H1 (cell line): ENCODE data around the gene ASF1B. TPM values are rescaled to one million over a fixed set of nuclear protein-coding genes. Genes with fewer than 3 reads are reported as not detected.

Experiments
- CTCF ChIA-PET: fragments of 300-600 bp; sonication (Branson Sonifier 250); formaldehyde crosslinking; loops from one replicate; lab custom pipeline; 2021; ENCODE audit not compliant: partially characterized antibody; lab: Charles Lee
- POLR2A ChIA-PET: fragments of 300-600 bp; sonication (Branson Sonifier 250); formaldehyde crosslinking; loops from one replicate; lab custom pipeline; 2021; ENCODE audit warnings: inconsistent platforms; ENCODE audit not compliant: partially characterized antibody; lab: Charles Lee
- DNase-seq, 2 experiments: peaks; one replicate each; pipeline versions ENCODE4 v3.0.0 to v3.0.0-alpha.2; 2010 to 2022; ENCODE audit warnings: low spot score in 2 of 2, low read depth in 1 of 2, mixed read lengths in 1 of 2
- FAIRE-seq: peaks from 2 replicates; lab custom pipeline; 2011; peaks lifted over from hg19 to GRCh38; lab: Jason Lieb, UNC
- H2AFZ ChIP-seq: 2 replicates; pipeline ENCODE4 v1.8.1; 2012; ENCODE audit warnings: low read length, inconsistent platforms
- H2AK5ac ChIP-seq: 2 replicates; pipeline ENCODE4 v1.6.1; 2013; ENCODE audit warnings: low read depth, low read length
- H2BK120ac ChIP-seq: replicated peaks from 2 replicates; pipeline ENCODE3; 2013; ENCODE audit warnings: low read depth, low read length, inconsistent platforms
- H2BK12ac ChIP-seq: 2 replicates; pipeline ENCODE4 v1.6.1; 2013; ENCODE audit warnings: low read depth, low read length
- H2BK15ac ChIP-seq: 2 replicates; pipeline ENCODE4 v1.6.1; 2013; ENCODE audit warnings: low read length
- H2BK20ac ChIP-seq: 2 replicates; pipeline ENCODE4 v1.6.1; 2013; ENCODE audit warnings: low read length
- H2BK5ac ChIP-seq: 2 replicates; pipeline ENCODE4 v1.6.1; 2013; ENCODE audit warnings: low read depth, low read length
- H3K14ac ChIP-seq: 2 replicates; pipeline ENCODE4 v1.6.1; 2013; ENCODE audit warnings: inconsistent platforms; ENCODE audit not compliant: insufficient read length
- H3K18ac ChIP-seq: 2 replicates; pipeline ENCODE4 v1.6.1; 2013; ENCODE audit warnings: low read length; ENCODE audit errors: extremely low read depth
- H3K23ac ChIP-seq: 2 replicates; pipeline ENCODE4 v1.6.1; 2013; ENCODE audit warnings: inconsistent platforms; ENCODE audit not compliant: insufficient read length
- H3K23me2 ChIP-seq: 2 replicates; pipeline ENCODE4 v1.6.1; 2013; ENCODE audit warnings: low read depth, low read length
- H3K27ac ChIP-seq: 2 replicates; pipeline ENCODE4 v1.6.1; 2011; ENCODE audit warnings: low read depth, low read length, inconsistent platforms
- H3K27me3 ChIP-seq, 4 experiments: replicated peaks in 1 of 4; 1 replicate in 1 of 4; 2 replicates in 3 of 4; pipeline versions ENCODE4 v1.6.1 to v1.8.1; 2011 to 2013; ENCODE audit warnings: low read length in 3 of 4, mild to moderate bottlenecking in 3 of 4, inconsistent platforms in 2 of 4, mixed read lengths in 2 of 4, moderate library complexity in 1 of 4; ENCODE audit not compliant: control insufficient read depth in 3 of 4, insufficient read depth in 3 of 4; ENCODE audit errors: extremely low read depth in 1 of 4
- H3K36me3 ChIP-seq, 4 experiments: 2 replicates each; pipeline versions ENCODE4 v1.6.1 to v1.8.1; 2011 to 2013; ENCODE audit warnings: mild to moderate bottlenecking in 4 of 4, low read length in 3 of 4, moderate library complexity in 2 of 4, control low read depth in 1 of 4, inconsistent platforms in 1 of 4; ENCODE audit not compliant: insufficient read depth in 4 of 4, control insufficient read depth in 2 of 4
- H3K4ac ChIP-seq: replicated peaks from 2 replicates; pipeline ENCODE3; 2013; ENCODE audit warnings: low read length, low read depth, mixed read lengths, inconsistent platforms; ENCODE audit not compliant: insufficient read length
- H3K4me1 ChIP-seq, 4 experiments: replicated peaks in 1 of 4; 1 replicate in 1 of 4; 2 replicates in 3 of 4; pipeline versions ENCODE4 v1.6.1 to v1.8.1; 2011 to 2013; ENCODE audit warnings: low read length in 3 of 4, inconsistent platforms in 2 of 4, mixed read lengths in 1 of 4; ENCODE audit not compliant: insufficient read depth in 4 of 4, control insufficient read depth in 3 of 4
- H3K4me2 ChIP-seq, 2 experiments: 2 replicates each; pipeline versions ENCODE4 v1.6.1 to v1.8.1; 2011 to 2013; ENCODE audit warnings: low read depth in 2 of 2, low read length in 2 of 2, control low read depth in 1 of 2, inconsistent platforms in 1 of 2, mild to moderate bottlenecking in 1 of 2; ENCODE audit not compliant: insufficient read depth in 1 of 2
- H3K4me3 ChIP-seq, 4 experiments: fragments of 200-600, 300-600 bp in 1 of 4; sonication (generic), shearing (Covaris generic), sonication (Bioruptor Twin) in 1 of 4; 2 replicates each; pipeline versions ENCODE4 v1.5.1 to v1.8.1; 2011 to 2016; ENCODE audit warnings: low read length in 4 of 4, low read depth in 3 of 4, control low read depth in 2 of 4, inconsistent platforms in 2 of 4, mild to moderate bottlenecking in 2 of 4, mixed read lengths in 1 of 4, moderate library complexity in 1 of 4; ENCODE audit not compliant: insufficient read depth in 2 of 4; ENCODE audit errors: extremely low read depth in 1 of 4
- H3K56ac ChIP-seq: replicated peaks from 2 replicates; pipeline ENCODE3; 2013; ENCODE audit warnings: low read depth, mild to moderate bottlenecking, mixed read lengths, low read length, inconsistent platforms; ENCODE audit not compliant: insufficient read length
- H3K79me1 ChIP-seq: 2 replicates; pipeline ENCODE4 v1.6.1; 2013; ENCODE audit warnings: low read depth, low read length, control low read depth
- H3K79me2 ChIP-seq, 2 experiments: 2 replicates each; pipeline versions ENCODE4 v1.6.1 to v1.8.1; 2012 to 2013; ENCODE audit warnings: low read length in 2 of 2, mild to moderate bottlenecking in 2 of 2, inconsistent platforms in 1 of 2; ENCODE audit not compliant: insufficient read depth in 2 of 2, control insufficient read depth in 1 of 2
- H3K9ac ChIP-seq, 4 experiments: replicated peaks in 1 of 4; 1 replicate in 1 of 4; 2 replicates in 3 of 4; pipeline versions ENCODE4 v1.6.1 to v1.8.1; 2011 to 2013; ENCODE audit warnings: low read depth in 3 of 4, low read length in 3 of 4, control low read depth in 2 of 4, mild to moderate bottlenecking in 2 of 4, moderate library complexity in 2 of 4, inconsistent platforms in 1 of 4; ENCODE audit errors: extremely low read depth in 1 of 4
- H3K9me3 ChIP-seq, 2 experiments: 2 replicates each; pipeline versions ENCODE4 v1.6.1 to v1.8.1; 2012 to 2013; ENCODE audit warnings: mild to moderate bottlenecking in 2 of 2, moderate library complexity in 2 of 2, control low read depth in 1 of 2, inconsistent platforms in 1 of 2, low read depth in 1 of 2, low read length in 1 of 2, mixed read lengths in 1 of 2; ENCODE audit not compliant: insufficient read depth in 2 of 2
- H4K20me1 ChIP-seq, 2 experiments: replicated peaks in 1 of 2; 2 replicates each; pipeline versions ENCODE3 to v1.8.1; 2011 to 2013; ENCODE audit warnings: inconsistent platforms in 2 of 2, low read length in 2 of 2, mild to moderate bottlenecking in 1 of 2; ENCODE audit not compliant: insufficient read depth in 2 of 2, control insufficient read depth in 1 of 2
- H4K5ac ChIP-seq: 2 replicates; pipeline ENCODE4 v1.6.1; 2013; ENCODE audit warnings: low read length, low read depth, mixed read lengths, inconsistent platforms; ENCODE audit not compliant: insufficient read length
- H4K8ac ChIP-seq: 2 replicates; pipeline ENCODE4 v1.8.0; 2013; ENCODE audit warnings: mild to moderate bottlenecking, moderate library complexity, low read length, inconsistent platforms; ENCODE audit not compliant: insufficient read depth; ENCODE audit errors: extremely low read depth
- H4K91ac ChIP-seq: replicated peaks from 2 replicates; pipeline ENCODE3; 2013; ENCODE audit warnings: low read length, mixed read lengths, inconsistent platforms; ENCODE audit not compliant: insufficient read length
- BACH1 ChIP-seq: IDR thresholded peaks from 2 replicates; pipeline ENCODE4 v1.6.1; 2012; ENCODE audit warnings: low read length, improper control_type of control experiment
- BRCA1 ChIP-seq: IDR thresholded peaks from 2 replicates; pipeline ENCODE4 v1.6.1; 2012; ENCODE audit warnings: low read depth, low read length, improper control_type of control experiment
- CEBPB ChIP-seq: IDR thresholded peaks from 2 replicates; pipeline ENCODE4 v1.6.1; 2012; ENCODE audit warnings: low read depth, low read length
- POLR2AphosphoS5 ChIP-seq: IDR thresholded peaks from 2 replicates; pipeline ENCODE4 v1.6.1; 2011; ENCODE audit warnings: low read depth, low read length
- RNF2 ChIP-seq: fragments of 200-900, 300-1000 bp; sonication (generic); IDR thresholded peaks from 2 replicates; pipeline ENCODE4 v1.7.1; 2016; ENCODE audit warnings: borderline replicate concordance, low read depth, mild to moderate bottlenecking, antibody characterized with exemption, low read length; ENCODE audit not compliant: poor library complexity, severe bottlenecking; ENCODE audit errors: missing control alignments
- SP4 ChIP-seq: IDR thresholded peaks from 2 replicates; pipeline ENCODE4 v1.6.1; 2012; ENCODE audit warnings: low read length, inconsistent platforms
- YY1 ChIP-seq: IDR thresholded peaks from 2 replicates; pipeline ENCODE4 v1.6.1; 2011; ENCODE audit warnings: low read depth, mild to moderate bottlenecking, low read length
- WGBS, 2 experiments: shearing (Covaris generic) in 1 of 2; methylation state at CpG; one replicate each; pipeline versions ENCODE4 v1.1.6 to v1.1.7; 2013 to 2015; ENCODE audit warnings: low lambda C conversion rate in 2 of 2, mixed read lengths in 2 of 2, inconsistent platforms in 1 of 2, low coverage in 1 of 2, missing lambda C conversion rate in 1 of 2; ENCODE audit not compliant: insufficient replicate concordance in 2 of 2, insufficient coverage in 1 of 2, insufficient read length in 1 of 2; ENCODE audit errors: extremely low coverage in 1 of 2, missing lambda C conversion rate in 1 of 2; 5-methylcytosine and 5-hydroxymethylcytosine counted together
- polyA plus RNA-seq, 7 experiments: library from polyadenylated mRNA; depleted of rRNA in 3 of 7; stranded (reverse) in 5 of 7; unstranded in 2 of 7; fragments of >200 nt in 5 of 7; fragments of 200-250 nt in 2 of 7; gene quantifications; 1 replicate in 5 of 7; 2 replicates in 1 of 7; 4 replicates in 1 of 7; pipeline versions ENCODE4 v1.2.1 to v1.2.3, GENCODE V29; 2011 to 2013; ENCODE audit warnings: missing spikeins in 2 of 7, mixed read lengths in 2 of 7
- total RNA-seq: library from RNA; stranded (reverse); fragmentation: NEBNext Ultra II Directional; extraction: Animal tissue kit (Norgen Biotek cat#: 25700); gene quantifications from 2 replicates; pipeline ENCODE4 v1.2.1, GENCODE V29; 2021
- TF ChIP-seq, protein P1 (sequence below): IDR thresholded peaks from 2 replicates; pipeline ENCODE4 v1.6.1; 2011; ENCODE audit warnings: low read length, improper control_type of control experiment
- TF ChIP-seq, protein P2 (sequence below), 3 experiments: IDR thresholded peaks; 1 replicate in 2 of 3; 2 replicates in 1 of 3; pipeline versions ENCODE4 v1.5.1 to v1.6.1; 2011; ENCODE audit warnings: low read length in 3 of 3, mild to moderate bottlenecking in 3 of 3, inconsistent platforms in 2 of 3, low read depth in 1 of 3, moderate library complexity in 1 of 3; ENCODE audit not compliant: insufficient read depth in 1 of 3; ENCODE audit errors: control extremely low read depth in 1 of 3

ASF1B gene
- total and polyA plus RNA-seq, 2 of the 8 experiments (the other 6 are each of a cell fraction or from before 2014, with no cell fraction given), result 32.6 to 59.2 TPM

DNA sequence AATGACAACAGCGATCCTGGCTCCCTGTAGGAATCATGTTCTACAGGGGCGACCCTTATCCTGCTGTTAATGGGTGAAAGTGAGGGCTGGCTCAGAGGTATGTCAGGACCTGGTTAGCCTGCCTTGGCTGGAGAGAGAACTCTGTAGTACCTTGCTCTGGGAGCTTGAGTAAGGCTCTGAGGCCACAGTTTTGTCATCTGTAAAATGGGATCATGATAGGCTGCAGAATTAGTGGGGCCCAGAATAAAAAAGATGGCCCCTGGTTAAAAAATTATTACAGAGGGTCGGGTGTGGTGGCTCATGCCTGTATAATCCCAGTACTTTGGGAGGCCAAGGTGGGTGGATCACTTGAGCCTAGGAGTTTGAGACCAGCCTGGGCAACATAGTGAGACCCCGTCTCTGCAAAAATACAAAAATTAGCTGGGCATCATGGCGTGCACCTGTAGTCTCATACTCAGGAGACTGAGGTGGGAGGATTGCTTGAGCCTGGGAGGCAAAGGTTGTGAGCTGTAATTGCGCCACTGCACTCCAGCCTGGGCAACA, 35.3 kb downstream of the ASF1B start:
- no peaks in the 10 kb centered on the region for H3K79me2 ChIP-seq
- no peak overlapping the region for H2BK5ac ChIP-seq
- FAIRE-seq, result no peak
- no peaks in the 10 kb centered on the region for H3K36me3 ChIP-seq
- H2BK15ac ChIP-seq, result no peak overlapping the region
- H3K79me1 ChIP-seq, result no peaks in the 10 kb centered on the region
- H2BK12ac ChIP-seq, result no peak overlapping the region
- H2AK5ac ChIP-seq, result no peak overlapping the region
- H3K4ac ChIP-seq, result no peak overlapping the region
- no peak overlapping the region for H3K4me2 ChIP-seq
- H3K23me2 ChIP-seq, result no peaks in the 10 kb centered on the region
- H3K27ac ChIP-seq, result no peak overlapping the region
- H2BK120ac ChIP-seq, result no peak overlapping the region
- WGBS, 2 experiments, result 84% methylated on average over 6 of the region's 6 CpGs; no CpG with 5 or more reads in 1 of the 2 experiments
- H4K8ac ChIP-seq, result no peak overlapping the region
- no peak overlapping the region for H2BK20ac ChIP-seq
- H4K91ac ChIP-seq, result no peak overlapping the region
- H3K9ac ChIP-seq, result no peak overlapping the region
- no peak overlapping the region for H2AFZ ChIP-seq
- no peaks in the 10 kb centered on the region for H3K27me3 ChIP-seq
- H4K5ac ChIP-seq, result no peak overlapping the region
- no peak overlapping the region for H3K14ac ChIP-seq
- H3K9me3 ChIP-seq, result no peaks in the 10 kb centered on the region
- DNase-seq, result no peak
- H3K18ac ChIP-seq, result no peak overlapping the region
- peaks cover 0 to 8% of the 10 kb centered on the region in 2 experiments for H4K20me1 ChIP-seq
- POLR2A ChIA-PET, result interaction anchor here (1.5 kb wide), 1 partner anchor 10 kb away, joined by 6 read pairs; a partner anchor contains a TSS
- no peak overlapping the region for H3K56ac ChIP-seq
- no peak overlapping the region for H3K4me3 ChIP-seq
- CTCF ChIA-PET, result interaction anchor here (0.6 to 5.3 kb wide), 4 partner anchors 9 to 371 kb away, joined by 3 to 40 read pairs (median 5); a partner anchor contains a TSS
- no peaks in the 10 kb centered on the region for H3K4me1 ChIP-seq
- no peak overlapping the region for H3K23ac ChIP-seq
- TF ChIP-seq BACH1 (no peak), POLR2AphosphoS5 (no peak), YY1 (no peak), RNF2 (no peak), CEBPB (no peak), SP4 (no peak), BRCA1 (no peak)
- TF ChIP-seq, protein P1, sequence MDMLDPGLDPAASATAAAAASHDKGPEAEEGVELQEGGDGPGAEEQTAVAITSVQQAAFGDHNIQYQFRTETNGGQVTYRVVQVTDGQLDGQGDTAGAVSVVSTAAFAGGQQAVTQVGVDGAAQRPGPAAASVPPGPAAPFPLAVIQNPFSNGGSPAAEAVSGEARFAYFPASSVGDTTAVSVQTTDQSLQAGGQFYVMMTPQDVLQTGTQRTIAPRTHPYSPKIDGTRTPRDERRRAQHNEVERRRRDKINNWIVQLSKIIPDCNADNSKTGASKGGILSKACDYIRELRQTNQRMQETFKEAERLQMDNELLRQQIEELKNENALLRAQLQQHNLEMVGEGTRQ, result no peak
- TF ChIP-seq, protein P2, sequence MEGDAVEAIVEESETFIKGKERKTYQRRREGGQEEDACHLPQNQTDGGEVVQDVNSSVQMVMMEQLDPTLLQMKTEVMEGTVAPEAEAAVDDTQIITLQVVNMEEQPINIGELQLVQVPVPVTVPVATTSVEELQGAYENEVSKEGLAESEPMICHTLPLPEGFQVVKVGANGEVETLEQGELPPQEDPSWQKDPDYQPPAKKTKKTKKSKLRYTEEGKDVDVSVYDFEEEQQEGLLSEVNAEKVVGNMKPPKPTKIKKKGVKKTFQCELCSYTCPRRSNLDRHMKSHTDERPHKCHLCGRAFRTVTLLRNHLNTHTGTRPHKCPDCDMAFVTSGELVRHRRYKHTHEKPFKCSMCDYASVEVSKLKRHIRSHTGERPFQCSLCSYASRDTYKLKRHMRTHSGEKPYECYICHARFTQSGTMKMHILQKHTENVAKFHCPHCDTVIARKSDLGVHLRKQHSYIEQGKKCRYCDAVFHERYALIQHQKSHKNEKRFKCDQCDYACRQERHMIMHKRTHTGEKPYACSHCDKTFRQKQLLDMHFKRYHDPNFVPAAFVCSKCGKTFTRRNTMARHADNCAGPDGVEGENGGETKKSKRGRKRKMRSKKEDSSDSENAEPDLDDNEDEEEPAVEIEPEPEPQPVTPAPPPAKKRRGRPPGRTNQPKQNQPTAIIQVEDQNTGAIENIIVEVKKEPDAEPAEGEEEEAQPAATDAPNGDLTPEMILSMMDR (IDR thresholded peaks at IDR 0.05; ENCODE audit: control extremely low read depth in 1 of 3, insufficient read depth in 1 of 3, low read depth in 1 of 3, low read length in 3 of 3), result no peak
